Activated effector memory CD4-positive, alpha-beta T cell treated with Interleukin-2 at 50 U/mL for 16 hours (primary cell): ENCODE results near the gene PODXL2.
"Not testable (repeated sequence)": the region's sequence is repeated elsewhere in the genome, so short reads cannot be mapped to it uniquely, and the experiment has no call there.

ENCODE experiments used
- DNase-seq: peaks from one replicate; pipeline ENCODE4 v3.0.0-alpha.2; 2020

The PODXL2 gene

GRCh38 chr3:127605547-127605946 is 23.4 kb upstream of the PODXL2 start:
- DNase-seq: not testable (repeated sequence)

GRCh38 chr3:127606086-127606805 is 22.7 kb upstream of the PODXL2 start:
- no peak for DNase-seq

GRCh38 chr3:127606981-127607595 is 21.9 kb upstream of the PODXL2 start:
- DNase-seq: no peak

- no peak for DNase-seq
These were observed 21.2 kb upstream of the PODXL2 start for GRCh38 chr3:127607675-127608361.

GRCh38 chr3:127608362-127608718 is 20.6 kb upstream of the PODXL2 start:
- no peak for DNase-seq

- DNase-seq: no peak
These were observed 18.9 kb upstream of the PODXL2 start for GRCh38 chr3:127610105-127610504.

- DNase-seq: no peak
These were observed 17.7 kb upstream of the PODXL2 start for GRCh38 chr3:127611251-127611650.

GRCh38 chr3:127612966-127613365 is 16.0 kb upstream of the PODXL2 start:
- no peak for DNase-seq

- DNase-seq: no peak
These were observed 15.6 kb upstream of the PODXL2 start for GRCh38 chr3:127613406-127613805.

- no peak for DNase-seq
These were observed 13.9 kb upstream of the PODXL2 start for GRCh38 chr3:127614928-127615589.

GRCh38 chr3:127615631-127616305 is 13.2 kb upstream of the PODXL2 start:
- DNase-seq: no peak

- DNase-seq: no peak
These were observed 12.0 kb upstream of the PODXL2 start for GRCh38 chr3:127616836-127617605.

- no peak for DNase-seq
These were observed 10.1 kb upstream of the PODXL2 start for GRCh38 chr3:127618891-127619290.

- no peak for DNase-seq
These were observed 8.2 kb upstream of the PODXL2 start for GRCh38 chr3:127620637-127621375.

GRCh38 chr3:127622031-127622430 is 7.0 kb upstream of the PODXL2 start:
- DNase-seq: no peak

GRCh38 chr3:127622772-127623576 is 6.0 kb upstream of the PODXL2 start:
- no peak for DNase-seq

- DNase-seq: no peak
These were observed 4.9 kb upstream of the PODXL2 start for GRCh38 chr3:127624063-127624462.

GRCh38 chr3:127625821-127626220 is 3.2 kb upstream of the PODXL2 start:
- no peak for DNase-seq

- no peak for DNase-seq
These were observed 578 bp upstream of the PODXL2 start for GRCh38 chr3:127628426-127628787.
